ENCODE results near the gene ZNF683.

Gene ZNF683

GRCh38 chr1:26358411-26359384 is 13.9 kb downstream of the ZNF683 start:
- DNase-seq (ENCODE audit: low read depth in 2 of 2) = peak; percentile 19 to 40

- no peak for DNase-seq (ENCODE audit: low read depth in 2 of 2)
Measured at GRCh38 chr1:26357121-26357602, 15.4 kb downstream of the ZNF683 start.

- no peak for DNase-seq (ENCODE audit: low read depth in 2 of 2)
Measured at GRCh38 chr1:26356106-26356505, 16.4 kb downstream of the ZNF683 start.

- no peak for DNase-seq (ENCODE audit: low read depth in 2 of 2)
Measured at GRCh38 chr1:26354972-26355371, 17.6 kb downstream of the ZNF683 start.

GRCh38 chr1:26353976-26354820 is 18.4 kb downstream of the ZNF683 start, which contains the start of gene CRYBG2:
Gene CRYBG2 (minus strand): TSS chr1:26354130. CDS start chr1:26346657, 7,473 bp downstream.
- DNase-seq (ENCODE audit: low read depth in 2 of 2) = no peak

- DNase-seq (ENCODE audit: low read depth in 2 of 2) = no peak
Measured at GRCh38 chr1:26353210-26353859, 19.2 kb downstream of the ZNF683 start.

GRCh38 chr1:26352338-26352679 is 20.2 kb downstream of the ZNF683 start:
- DNase-seq (ENCODE audit: low read depth in 2 of 2) = no peak

- DNase-seq (ENCODE audit: low read depth in 2 of 2) = no peak
Measured at GRCh38 chr1:26351590-26352337, 20.8 kb downstream of the ZNF683 start.

GRCh38 chr1:26350701-26351589 is 21.6 kb downstream of the ZNF683 start:
- no peak for DNase-seq (ENCODE audit: low read depth in 2 of 2)

GRCh38 chr1:26350343-26350700 is 22.2 kb downstream of the ZNF683 start:
- no peak for DNase-seq (ENCODE audit: low read depth in 2 of 2)

GRCh38 chr1:26349877-26350244 is 22.7 kb downstream of the ZNF683 start:
- no peak for DNase-seq (ENCODE audit: low read depth in 2 of 2)

GRCh38 chr1:26349188-26349876 is 23.2 kb downstream of the ZNF683 start:
- no peak for DNase-seq (ENCODE audit: low read depth in 2 of 2)

- no peak for DNase-seq (ENCODE audit: low read depth in 2 of 2)
Measured at GRCh38 chr1:26346274-26347033, 26.1 kb downstream of the ZNF683 start.

GRCh38 chr1:26345718-26346117 is 26.8 kb downstream of the ZNF683 start:
- no peak for DNase-seq (ENCODE audit: low read depth in 2 of 2)

GRCh38 chr1:26344147-26344920 is 28.2 kb downstream of the ZNF683 start:
- no peak for DNase-seq (ENCODE audit: low read depth in 2 of 2)

GRCh38 chr1:26340047-26340481 is 32.5 kb downstream of the ZNF683 start:
- DNase-seq (ENCODE audit: low read depth in 2 of 2) = no peak

GRCh38 chr1:26338670-26339069 is 33.9 kb downstream of the ZNF683 start:
- no peak for DNase-seq (ENCODE audit: low read depth in 2 of 2)

GRCh38 chr1:26337625-26338024 is 34.9 kb downstream of the ZNF683 start:
- no peak for DNase-seq (ENCODE audit: low read depth in 2 of 2)
